WTC11 (cell line): Measurements from ENCODE around the gene NOS1. TPM values are rescaled to one million over a fixed set of nuclear protein-coding genes. Genes with fewer than 3 reads are reported as not detected.

Experiments
- ATAC-seq: fragments of 200-7000 bp; cut with Tn5 transposase; 2 replicates; pipeline ENCODE4 v1.10.0; 2021; ENCODE audit warnings: mild to moderate bottlenecking, moderate library complexity
- CTCF ChIA-PET: fragments of 300-600 bp; sonication (Branson Sonifier 250); formaldehyde crosslinking; loops from one replicate; lab custom pipeline; 2021; ENCODE audit warnings: antibody characterized with exemption; lab: Charles Lee
- POLR2A ChIA-PET: fragments of 350-600 bp; sonication (Branson Sonifier 250); formaldehyde crosslinking; loops from one replicate; lab custom pipeline; 2021; ENCODE audit warnings: antibody characterized with exemption; lab: Charles Lee
- DNase-seq: peaks from one replicate; pipeline ENCODE4 v3.0.0; 2021; ENCODE audit warnings: low spot score
- H3K27ac Mint-ChIP-seq: 2 replicates; pipeline ENCODE4 v1.8.0; 2021; ENCODE audit warnings: mixed read lengths
- H3K27me3 Mint-ChIP-seq: 2 replicates; pipeline ENCODE4 v1.8.0; 2021; ENCODE audit warnings: low read depth, mild to moderate bottlenecking, moderate library complexity, mixed read lengths
- H3K36me3 Mint-ChIP-seq: 2 replicates; pipeline ENCODE4 v1.8.0; 2021; ENCODE audit warnings: mixed read lengths
- H3K4me1 Mint-ChIP-seq: 2 replicates; pipeline ENCODE4 v1.8.0; 2022; ENCODE audit warnings: mixed read lengths
- H3K4me3 Mint-ChIP-seq: 2 replicates; pipeline ENCODE4 v1.8.0; 2021; ENCODE audit warnings: mild to moderate bottlenecking, moderate library complexity, mixed read lengths
- H3K9me3 Mint-ChIP-seq: 2 replicates; pipeline ENCODE4 v1.8.0; 2021; ENCODE audit warnings: mixed read lengths
- AR ChIP-seq: fragments of 250-450 bp; sonication (Bioruptor Pico); IDR thresholded peaks from 2 replicates; pipeline ENCODE4 v1.9.0; 2021; ENCODE audit warnings: mild to moderate bottlenecking
- ATF1 ChIP-seq: sonication (generic); formaldehyde crosslinking; IDR thresholded peaks from 2 replicates; pipeline ENCODE4 v1.8.1; 2023; ENCODE audit warnings: mild to moderate bottlenecking, moderate library complexity, missing genetic modification reagents
- FOXJ3 ChIP-seq: sonication (generic); formaldehyde crosslinking; IDR thresholded peaks from 2 replicates; pipeline ENCODE4 v1.9.0; 2021; ENCODE audit warnings: missing genetic modification reagents, mild to moderate bottlenecking, borderline replicate concordance
- GRHL2 ChIP-seq: fragments of 250-450 bp; sonication (Bioruptor Pico); IDR thresholded peaks from 2 replicates; pipeline ENCODE4 v1.8.0; 2022; ENCODE audit warnings: mild to moderate bottlenecking, moderate library complexity; ENCODE audit not compliant: insufficient replicate concordance, severe bottlenecking
- HMGXB4 ChIP-seq: sonication (generic); formaldehyde crosslinking; IDR thresholded peaks from 2 replicates; pipeline ENCODE4 v1.8.1; 2023; ENCODE audit warnings: mild to moderate bottlenecking, moderate library complexity, missing genetic modification reagents
- MXD4 ChIP-seq: fragments of 250-450 bp; sonication (Bioruptor Pico); IDR thresholded peaks from 2 replicates; pipeline ENCODE4 v1.8.0; 2021; ENCODE audit warnings: mild to moderate bottlenecking, moderate library complexity, borderline replicate concordance
- NFE2L1 ChIP-seq: sonication (generic); formaldehyde crosslinking; IDR thresholded peaks from 2 replicates; pipeline ENCODE4 v1.8.1; 2023; ENCODE audit warnings: missing genetic modification reagents
- NR1H2 ChIP-seq: sonication (generic); formaldehyde crosslinking; IDR thresholded peaks from 2 replicates; pipeline ENCODE4 v1.9.0; 2021; ENCODE audit warnings: mild to moderate bottlenecking, moderate library complexity, missing genetic modification reagents
- NR2C2 ChIP-seq: sonication (generic); formaldehyde crosslinking; IDR thresholded peaks from 2 replicates; pipeline ENCODE4 v1.8.0; 2022; ENCODE audit warnings: mild to moderate bottlenecking, missing genetic modification reagents
- NR3C1 ChIP-seq: sonication (generic); formaldehyde crosslinking; conservative IDR thresholded peaks from 2 replicates; pipeline ENCODE4 v1.8.1; 2023; ENCODE audit warnings: low read depth, mild to moderate bottlenecking, missing genetic modification reagents
- SMAD4 ChIP-seq: sonication (generic); formaldehyde crosslinking; IDR thresholded peaks from 2 replicates; pipeline ENCODE4 v1.8.0; 2022; ENCODE audit warnings: mild to moderate bottlenecking, missing genetic modification reagents
- ZNF121 ChIP-seq: sonication (generic); formaldehyde crosslinking; IDR thresholded peaks from 2 replicates; pipeline ENCODE4 v1.8.0; 2023; ENCODE audit warnings: missing genetic modification reagents
- ZNF219 ChIP-seq: sonication (generic); formaldehyde crosslinking; IDR thresholded peaks from 2 replicates; pipeline ENCODE4 v1.8.0; 2023; ENCODE audit warnings: missing genetic modification reagents, mild to moderate bottlenecking, borderline replicate concordance
- ZNF281 ChIP-seq: sonication (generic); formaldehyde crosslinking; IDR thresholded peaks from 2 replicates; pipeline ENCODE4 v1.8.0; 2023; ENCODE audit warnings: mild to moderate bottlenecking, missing genetic modification reagents
- ZNF317 ChIP-seq: sonication (generic); formaldehyde crosslinking; IDR thresholded peaks from 2 replicates; pipeline ENCODE4 v1.8.1; 2023; ENCODE audit warnings: low read depth, mild to moderate bottlenecking, moderate library complexity, missing genetic modification reagents, borderline replicate concordance
- ZNF423 ChIP-seq: fragments of 250-450 bp; sonication (Bioruptor Pico); IDR thresholded peaks from 2 replicates; pipeline ENCODE4 v2.1.2; 2022; ENCODE audit warnings: mild to moderate bottlenecking, moderate library complexity
- total RNA-seq: library from RNA; stranded (reverse); gene quantifications from 3 replicates; pipeline ENCODE4 v1.2.3, GENCODE V29; 2021
- TF ChIP-seq, protein P1 (sequence below): sonication (generic); formaldehyde crosslinking; IDR thresholded peaks from 2 replicates; pipeline ENCODE4 v1.8.0; 2023; ENCODE audit warnings: missing genetic modification reagents
- TF ChIP-seq, protein P2 (sequence below): sonication (generic); formaldehyde crosslinking; IDR thresholded peaks from 2 replicates; pipeline ENCODE4 v1.8.1; 2022; ENCODE audit warnings: missing genetic modification reagents, borderline replicate concordance

NOS1 gene
- total RNA-seq, 1 experiment from 2014 or later: 4.5 TPM

GRCh38 chr12:117208811-117209455, 152.5 kb downstream of the NOS1 start (continued):
- TF ChIP-seq, protein P1, sequence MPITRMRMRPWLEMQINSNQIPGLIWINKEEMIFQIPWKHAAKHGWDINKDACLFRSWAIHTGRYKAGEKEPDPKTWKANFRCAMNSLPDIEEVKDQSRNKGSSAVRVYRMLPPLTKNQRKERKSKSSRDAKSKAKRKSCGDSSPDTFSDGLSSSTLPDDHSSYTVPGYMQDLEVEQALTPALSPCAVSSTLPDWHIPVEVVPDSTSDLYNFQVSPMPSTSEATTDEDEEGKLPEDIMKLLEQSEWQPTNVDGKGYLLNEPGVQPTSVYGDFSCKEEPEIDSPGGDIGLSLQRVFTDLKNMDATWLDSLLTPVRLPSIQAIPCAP (CRISPR knock-in tag): no peak
- TF ChIP-seq SMAD4 (CRISPR knock-in tag): no peak
- TF ChIP-seq, all 79 proteins: peak for 0

DNA sequence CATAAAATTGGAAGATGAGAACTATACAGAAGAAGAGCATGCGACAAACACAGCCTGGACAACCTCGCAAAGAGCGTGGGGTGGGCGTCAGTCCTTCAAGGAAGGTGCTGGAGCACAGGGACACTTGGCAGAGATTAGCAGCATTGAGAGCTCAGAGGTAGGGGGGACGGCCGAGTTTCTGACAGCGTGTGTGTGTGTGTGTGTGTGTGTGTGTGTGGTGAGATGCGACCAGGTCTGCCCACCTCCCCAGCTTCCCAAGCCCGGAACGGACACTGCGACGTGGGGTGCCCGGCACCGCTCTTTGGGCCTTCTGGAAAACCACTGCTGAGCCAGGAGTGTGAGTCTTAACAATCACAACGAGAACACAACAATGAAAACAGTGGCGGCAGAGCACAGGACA, 153.2 kb downstream of the NOS1 start:
- H3K36me3 Mint-ChIP-seq: no peaks in the 10 kb centered on the region
- POLR2A ChIA-PET: no interaction called here
- TF ChIP-seq ATF1 (CRISPR knock-in tag) (no peak), ZNF281 (CRISPR knock-in tag) (no peak), AR (no peak), HMGXB4 (CRISPR knock-in tag) (no peak), NR2C2 (CRISPR knock-in tag) (no peak), ZNF219 (CRISPR knock-in tag) (no peak), ZNF121 (CRISPR knock-in tag) (no peak), ZNF423 (CRISPR knock-in tag) (no peak), GRHL2 (CRISPR knock-in tag) (no peak), ZNF317 (no peak), NFE2L1 (CRISPR knock-in tag) (no peak), NR1H2 (no peak), SMAD4 (CRISPR knock-in tag) (no peak), FOXJ3 (CRISPR knock-in tag) (no peak), NR3C1 (CRISPR knock-in tag) (no peak), MXD4 (CRISPR knock-in tag) (no peak)
- TF ChIP-seq, protein P2, sequence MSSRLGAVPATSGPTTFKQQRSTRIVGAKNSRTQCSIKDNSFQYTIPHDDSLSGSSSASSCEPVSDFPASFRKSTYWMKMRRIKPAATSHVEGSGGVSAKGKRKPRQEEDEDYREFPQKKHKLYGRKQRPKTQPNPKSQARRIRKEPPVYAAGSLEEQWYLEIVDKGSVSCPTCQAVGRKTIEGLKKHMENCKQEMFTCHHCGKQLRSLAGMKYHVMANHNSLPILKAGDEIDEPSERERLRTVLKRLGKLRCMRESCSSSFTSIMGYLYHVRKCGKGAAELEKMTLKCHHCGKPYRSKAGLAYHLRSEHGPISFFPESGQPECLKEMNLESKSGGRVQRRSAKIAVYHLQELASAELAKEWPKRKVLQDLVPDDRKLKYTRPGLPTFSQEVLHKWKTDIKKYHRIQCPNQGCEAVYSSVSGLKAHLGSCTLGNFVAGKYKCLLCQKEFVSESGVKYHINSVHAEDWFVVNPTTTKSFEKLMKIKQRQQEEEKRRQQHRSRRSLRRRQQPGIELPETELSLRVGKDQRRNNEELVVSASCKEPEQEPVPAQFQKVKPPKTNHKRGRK (CRISPR knock-in tag): no peak
- ATAC-seq (no peak), DNase-seq (no peak)
- H3K4me3 Mint-ChIP-seq: no peak overlapping the region
- H3K9me3 Mint-ChIP-seq: no peaks in the 10 kb centered on the region
- CTCF ChIA-PET: interaction anchor here (0.6 to 1.0 kb wide), 2 partner anchors 19 to 151 kb away, joined by 3 read pairs; no protein-coding TSS in a partner anchor
- no peak overlapping the region for H3K27ac Mint-ChIP-seq
- H3K4me1 Mint-ChIP-seq: peaks cover 20% of the 10 kb centered on the region
- H3K27me3 Mint-ChIP-seq: no peaks in the 10 kb centered on the region; the same call in 1 of the 2 replicates
